ENCODE results near the gene PPP2R2C.
A peak's percentile ranks its signal among the peaks of the same experiment; 100 is the strongest.

Gene PPP2R2C

DNA sequence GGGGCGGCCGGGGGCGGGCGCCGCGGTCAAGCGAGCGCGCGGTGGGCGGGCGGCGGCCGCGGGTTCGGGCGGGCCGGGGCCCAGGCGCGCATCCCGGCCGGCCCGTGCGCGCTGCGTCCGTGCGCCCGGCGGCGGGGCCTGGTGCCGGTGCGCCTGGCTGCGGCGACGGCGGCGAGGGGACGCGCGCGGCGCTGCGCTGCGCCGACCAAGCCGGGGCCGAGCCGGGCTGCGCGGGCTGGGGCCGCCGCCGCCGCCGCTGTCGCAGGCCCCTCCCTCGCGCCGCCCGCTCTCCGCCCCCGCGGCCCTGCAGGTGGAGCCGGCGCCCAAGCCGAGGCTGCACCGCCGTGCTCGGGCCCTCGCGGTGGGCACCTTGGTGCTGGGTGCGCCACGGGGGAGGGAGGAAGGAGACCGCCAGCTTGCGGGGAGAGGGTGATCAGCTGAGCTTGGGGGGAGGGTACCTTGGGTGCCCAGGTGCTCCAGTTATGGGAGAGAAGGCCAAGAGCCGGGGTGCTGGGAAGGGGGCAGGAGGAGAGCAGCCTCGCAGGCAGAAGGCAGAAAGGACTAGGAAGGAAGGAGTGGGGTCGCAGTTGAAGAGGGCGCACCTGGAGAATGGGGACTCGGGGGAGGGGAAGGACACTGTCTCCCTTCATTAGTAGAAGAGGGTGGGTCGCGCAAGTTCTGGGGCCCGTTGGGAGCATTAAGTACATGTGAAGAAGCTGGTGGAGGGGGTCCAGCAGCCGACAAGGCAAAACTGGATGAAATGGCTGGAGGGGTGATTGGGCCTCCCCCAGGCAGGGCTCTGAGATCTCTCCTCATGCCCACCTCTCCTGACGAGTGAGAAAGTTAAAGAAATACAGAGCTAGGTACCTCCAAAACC lies at the start of gene PPP2R2C:
PPP2R2C (minus strand) TSS at position 228 of the 877 bp plus-strand sequence. CDS start 385 bp downstream, outside the sequence.
- DNase-seq: peak; percentile 57

DNA sequence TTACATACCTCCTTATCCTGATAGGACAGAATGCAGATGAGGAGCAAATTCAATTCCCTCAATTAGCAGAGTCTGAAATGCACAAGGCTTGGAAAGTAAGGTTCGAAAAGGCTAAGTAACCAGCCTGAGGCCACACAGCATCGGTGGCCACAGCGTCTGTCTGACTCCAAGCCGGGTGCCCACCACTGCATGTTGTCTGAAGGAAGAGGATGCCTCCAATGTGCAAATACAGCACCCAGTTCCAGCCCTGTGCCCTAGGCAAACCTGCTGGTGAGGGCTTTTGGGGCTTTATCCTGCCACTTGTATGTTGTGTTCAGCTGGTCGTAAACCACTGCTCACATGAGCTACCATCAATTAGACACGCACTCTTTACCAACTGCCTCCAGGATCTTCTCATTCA lies 48.6 kb upstream of the PPP2R2C start:
- DNase-seq: no peak

DNA sequence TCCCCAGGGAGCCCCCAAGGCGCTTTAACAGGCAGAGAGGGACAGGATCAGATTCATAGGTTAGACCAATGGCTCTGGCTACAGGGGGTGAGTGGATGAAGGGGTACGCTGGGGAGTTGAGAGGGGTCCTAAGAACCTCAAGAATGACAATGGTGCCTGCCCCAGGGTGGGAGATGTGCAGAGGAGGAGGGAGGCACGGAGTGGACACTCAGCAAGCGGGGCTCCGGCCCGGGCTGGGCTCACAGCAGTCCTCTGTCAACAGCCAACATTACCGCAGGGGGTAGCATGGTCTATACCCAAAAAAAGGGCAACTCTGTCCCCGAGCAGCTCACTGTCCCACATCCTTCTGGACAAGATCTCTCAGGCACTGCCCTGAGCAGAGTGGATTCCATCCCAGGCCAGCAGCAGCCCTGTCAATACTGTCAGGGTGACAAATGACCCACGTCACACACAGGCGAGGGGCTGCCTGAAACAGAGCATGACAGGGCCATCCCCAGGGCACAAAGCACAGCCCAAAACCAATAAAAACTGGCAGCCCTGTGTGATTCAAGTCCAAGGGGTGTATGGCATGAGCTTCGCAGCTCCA lies 47.7 kb upstream of the PPP2R2C start:
- no peak for DNase-seq

DNA sequence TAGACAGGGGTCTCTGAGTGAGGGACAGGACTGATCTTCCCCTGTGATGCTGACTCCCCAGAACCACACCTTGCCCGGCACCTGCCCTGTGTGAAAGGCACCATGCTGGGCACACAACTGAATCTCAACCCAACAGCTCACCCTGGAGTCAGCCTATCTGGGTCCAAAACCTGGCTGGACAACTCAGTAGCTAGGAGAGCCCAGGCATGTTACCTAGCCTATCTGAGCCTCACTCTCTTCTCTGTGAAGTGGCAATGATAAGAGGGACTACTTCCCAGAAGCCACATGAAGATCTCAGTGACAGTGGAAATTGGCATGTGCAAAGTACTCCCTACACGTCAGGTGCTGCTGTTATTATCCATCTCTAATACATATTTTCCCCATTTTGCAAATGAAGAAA lies 44.8 kb upstream of the PPP2R2C start:
- no peak for DNase-seq

DNA sequence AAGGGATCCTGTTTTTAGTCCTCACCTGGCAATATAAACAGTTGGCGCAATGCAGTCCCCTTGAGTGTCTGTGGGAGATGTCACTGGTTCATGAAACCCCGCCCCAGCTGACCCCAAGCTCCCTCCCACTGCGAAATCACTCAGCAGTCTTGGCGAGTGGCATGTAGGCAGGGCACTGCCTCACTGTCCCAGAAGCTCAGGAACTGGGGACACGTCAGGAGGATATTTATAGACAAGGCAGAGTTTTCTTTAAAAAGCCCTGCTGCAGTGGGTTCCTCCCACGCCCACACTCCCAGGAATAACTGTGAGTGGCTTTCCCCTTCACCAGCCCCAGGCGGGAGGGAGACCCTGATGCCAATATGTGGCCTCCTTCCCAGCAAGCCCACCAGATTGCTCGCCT lies 44.3 kb upstream of the PPP2R2C start:
- DNase-seq: no peak

DNA sequence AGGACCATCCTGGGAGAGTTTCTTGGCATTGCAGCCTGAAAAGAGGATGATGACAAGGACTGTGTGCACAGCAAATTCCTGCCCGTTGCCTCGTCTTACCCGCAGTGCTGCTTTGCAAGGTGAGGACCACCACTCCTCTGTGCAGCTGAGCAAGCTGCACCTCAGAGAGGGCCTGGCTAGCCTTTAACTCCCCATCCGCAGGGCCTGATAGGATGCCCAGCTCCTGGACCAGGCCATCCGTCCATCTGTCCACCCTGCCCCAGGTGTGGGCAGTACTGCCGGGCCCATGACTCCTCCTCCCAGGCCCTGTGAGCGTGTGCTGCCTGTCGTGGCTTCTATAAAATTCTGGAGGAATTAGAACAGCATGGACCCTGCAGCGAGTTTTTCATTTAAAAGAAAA lies 43.9 kb upstream of the PPP2R2C start:
- DNase-seq: no peak

DNA sequence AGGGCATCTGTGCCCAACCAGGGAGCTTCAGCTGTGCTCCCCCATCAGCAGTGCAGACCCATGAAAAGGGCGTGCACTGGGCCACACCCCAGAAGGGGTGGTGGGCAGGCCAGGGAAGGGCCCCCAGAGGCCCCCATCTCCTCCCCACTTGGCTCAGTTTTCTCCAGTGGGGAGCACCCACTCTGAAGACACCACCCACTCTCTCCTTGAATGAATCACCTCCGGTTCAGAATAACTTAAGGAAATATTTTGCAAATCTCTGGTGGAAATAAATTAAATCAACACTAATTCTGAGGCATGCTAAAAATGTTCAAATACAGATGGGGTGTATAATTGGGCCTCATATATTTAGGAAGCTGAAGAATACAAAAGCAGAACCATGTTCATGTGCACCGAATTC lies 41.3 kb upstream of the PPP2R2C start:
- DNase-seq: no peak

DNA sequence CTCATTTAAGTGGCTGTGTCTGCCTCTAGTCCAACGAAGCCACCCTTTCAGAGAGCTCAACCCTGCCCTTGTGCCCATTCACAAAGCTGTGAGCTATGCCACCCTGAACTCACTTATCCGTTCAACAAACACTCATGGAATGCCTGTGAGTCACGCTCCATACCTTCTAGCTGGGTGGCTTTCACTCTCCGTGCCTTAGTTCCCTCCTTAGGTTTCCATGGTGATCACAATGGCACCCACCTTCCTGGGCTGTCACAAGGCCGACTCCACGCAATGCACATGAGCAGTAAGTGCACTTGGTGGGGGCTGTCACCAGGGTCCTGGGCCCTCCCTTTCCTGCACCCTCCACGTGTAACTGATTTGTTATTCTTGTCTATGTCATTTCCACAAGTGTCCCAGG lies 37.2 kb upstream of the PPP2R2C start:
- peak; percentile 40 for DNase-seq

DNA sequence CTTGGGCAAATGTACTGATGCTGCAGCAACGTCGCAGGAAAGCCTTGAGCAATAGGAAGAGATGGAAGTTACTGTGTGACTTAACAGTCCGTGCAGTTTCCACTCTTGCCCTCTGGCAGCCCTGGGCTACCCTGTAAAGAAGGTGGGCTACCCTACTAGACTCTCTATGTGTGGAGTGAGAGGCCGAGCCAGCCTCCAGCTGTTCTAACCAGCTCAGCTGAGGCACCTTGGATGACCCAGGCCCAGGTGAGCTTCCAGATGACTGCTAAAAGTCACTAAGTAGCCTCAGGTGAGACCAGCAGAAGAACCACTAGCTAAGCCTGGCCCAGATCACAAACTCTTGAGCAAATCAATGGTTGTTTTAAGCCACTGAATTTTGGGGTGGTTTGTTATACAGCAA lies 34.9 kb upstream of the PPP2R2C start:
- no peak for DNase-seq

DNA sequence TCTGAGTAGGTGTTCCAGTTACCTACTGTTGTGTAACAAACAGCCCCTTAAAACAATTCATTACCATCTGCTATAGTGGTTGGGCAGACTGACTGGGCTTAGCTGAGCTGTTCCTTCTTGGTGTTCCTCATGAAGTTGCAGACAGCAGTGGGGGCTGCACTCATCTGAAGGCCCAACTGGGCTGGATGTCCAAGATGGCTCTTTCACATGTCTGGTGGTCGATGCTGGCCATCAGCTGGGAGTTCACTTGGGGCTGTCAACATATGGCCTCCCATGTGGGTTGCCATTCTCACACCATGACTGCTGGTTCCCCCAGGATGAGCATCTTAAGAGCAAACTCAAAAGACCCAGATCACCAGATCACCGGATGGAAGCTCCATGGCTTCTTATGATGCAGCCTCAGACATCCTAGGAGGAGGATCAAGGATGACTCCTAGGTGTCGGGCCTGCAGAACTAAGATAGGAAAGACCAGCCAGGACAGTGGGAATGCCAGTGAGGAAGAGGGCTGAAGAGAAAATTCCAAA lies 34.3 kb upstream of the PPP2R2C start:
- no peak for DNase-seq

DNA sequence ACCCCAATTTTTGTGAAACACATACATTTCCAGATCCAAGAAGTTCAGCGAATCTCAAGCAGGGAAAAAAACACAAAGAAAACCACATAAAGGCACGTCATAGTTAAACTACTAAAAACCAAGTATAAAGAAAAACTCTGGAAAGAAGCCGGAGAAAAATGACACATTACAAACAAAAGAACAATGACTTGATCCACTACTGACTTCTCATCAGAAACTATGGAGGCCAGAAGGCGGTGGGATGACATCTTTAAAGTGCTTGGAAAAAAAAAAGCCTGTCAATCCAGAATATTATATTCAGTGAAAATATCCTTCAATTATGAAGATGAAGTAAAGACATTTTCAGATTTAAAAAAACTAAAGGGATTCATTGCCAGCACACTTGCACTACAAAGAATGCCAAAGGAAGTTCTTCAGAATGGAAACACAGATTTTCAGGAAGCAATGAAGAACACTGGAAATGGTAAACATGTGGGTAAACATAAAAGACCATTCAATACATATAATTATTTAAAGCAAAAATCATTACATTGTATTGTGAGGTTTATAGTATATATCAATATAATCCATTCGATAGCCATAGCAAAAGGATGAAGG lies 32.6 kb upstream of the PPP2R2C start:
- DNase-seq: no peak

DNA sequence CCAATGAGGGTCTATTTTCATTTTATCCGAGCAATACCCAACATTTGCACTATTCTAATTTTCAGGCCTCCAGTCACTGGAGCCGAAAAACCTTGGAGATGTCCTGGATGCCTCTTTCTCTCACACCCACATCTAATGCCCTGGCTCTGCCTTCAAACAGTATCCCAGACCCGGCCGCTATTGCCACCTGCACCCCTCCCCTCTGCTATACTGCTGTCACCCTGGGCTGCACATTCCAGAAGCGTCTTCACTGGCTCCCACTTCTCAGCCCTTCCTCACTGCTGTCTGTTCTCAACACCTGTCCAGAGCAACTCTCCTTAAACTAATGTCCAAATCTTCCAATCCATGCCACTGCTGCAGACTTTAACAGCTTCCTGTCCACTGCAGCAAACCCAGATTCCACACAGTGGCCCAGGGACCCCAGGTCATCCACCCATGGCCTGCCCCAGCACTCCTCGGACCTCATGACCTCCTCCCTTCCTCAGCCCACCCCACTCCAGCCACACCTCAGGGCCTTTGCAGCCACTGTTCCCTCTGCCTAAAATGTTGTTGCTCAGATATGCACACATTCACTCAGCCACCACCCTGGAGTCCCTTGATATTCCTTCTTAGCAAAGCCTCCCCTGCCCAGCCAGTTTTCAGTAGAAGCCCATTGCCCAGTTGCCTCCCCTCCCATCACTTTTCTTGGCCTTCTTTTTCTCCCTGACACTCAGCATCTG lies 30.5 kb upstream of the PPP2R2C start:
- no peak for DNase-seq

DNA sequence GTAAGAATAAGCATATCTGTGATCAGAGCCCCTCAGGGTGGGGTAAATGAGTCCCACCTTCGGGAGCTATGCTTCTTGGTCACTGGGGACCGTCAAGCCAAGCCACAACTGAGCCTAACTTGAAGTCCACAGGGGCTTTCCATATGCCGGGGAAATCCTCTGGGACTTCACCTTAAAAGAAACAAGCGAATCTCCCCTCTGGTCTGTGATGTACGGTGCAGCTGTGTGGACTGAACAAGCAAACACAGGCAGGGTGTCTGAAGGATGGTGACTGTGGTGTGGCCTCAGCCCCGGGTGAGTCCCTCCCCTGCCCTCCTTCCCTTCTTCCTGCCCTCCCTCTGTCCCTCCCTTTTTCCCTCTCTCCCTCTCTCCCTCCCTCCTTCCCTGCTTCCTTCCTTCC lies 29.7 kb upstream of the PPP2R2C start:
- no peak for DNase-seq

DNA sequence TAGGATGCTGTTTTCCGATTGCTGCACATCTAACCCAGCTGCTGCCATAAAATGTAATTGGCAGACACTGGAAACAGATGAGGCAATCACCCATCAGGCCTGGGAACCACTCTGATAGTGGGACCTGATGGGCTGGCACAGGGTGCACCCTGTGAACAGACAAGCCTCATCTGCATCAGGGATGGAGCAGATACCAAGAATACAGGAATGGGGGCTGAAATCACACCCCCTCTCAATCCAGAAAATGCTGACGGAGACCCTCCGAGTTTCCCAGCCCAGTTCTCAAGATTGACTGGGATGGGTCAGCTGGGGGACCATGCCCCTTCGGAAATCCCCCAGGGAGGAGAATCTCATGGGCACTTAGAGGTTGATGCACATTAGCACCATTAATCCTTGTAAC lies 28.8 kb upstream of the PPP2R2C start:
- DNase-seq: no peak

DNA sequence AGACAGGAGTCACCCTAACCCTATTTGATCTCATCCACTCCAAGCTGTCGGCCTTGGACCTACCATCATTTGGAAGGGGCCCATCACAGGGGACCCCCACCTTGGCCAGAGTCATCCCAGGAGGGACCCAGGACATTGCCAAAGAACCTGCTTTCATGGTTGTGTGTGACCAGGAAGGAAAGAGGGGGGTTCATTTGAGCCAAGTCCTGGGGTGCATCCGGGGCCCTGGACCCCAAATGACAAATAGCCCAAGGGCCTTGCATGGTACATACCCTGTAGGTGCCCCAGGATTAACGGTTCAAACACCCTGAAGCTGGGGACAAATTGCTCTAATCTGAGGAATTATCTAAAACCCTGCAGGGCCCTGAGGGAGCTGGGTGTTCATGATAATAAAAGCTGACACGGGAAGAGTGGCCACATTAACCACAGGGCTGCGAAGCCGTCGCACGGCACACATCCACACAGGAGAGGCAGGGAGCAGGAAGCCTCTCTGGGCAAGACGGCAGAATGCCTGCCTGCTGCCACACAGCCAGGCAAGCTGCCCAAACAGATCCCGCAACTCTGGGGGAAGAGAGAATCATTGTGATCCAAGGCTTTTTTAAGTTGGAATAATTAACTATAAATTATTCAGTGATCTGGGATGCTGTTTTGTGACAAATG lies 28.2 kb upstream of the PPP2R2C start:
- no peak for DNase-seq

DNA sequence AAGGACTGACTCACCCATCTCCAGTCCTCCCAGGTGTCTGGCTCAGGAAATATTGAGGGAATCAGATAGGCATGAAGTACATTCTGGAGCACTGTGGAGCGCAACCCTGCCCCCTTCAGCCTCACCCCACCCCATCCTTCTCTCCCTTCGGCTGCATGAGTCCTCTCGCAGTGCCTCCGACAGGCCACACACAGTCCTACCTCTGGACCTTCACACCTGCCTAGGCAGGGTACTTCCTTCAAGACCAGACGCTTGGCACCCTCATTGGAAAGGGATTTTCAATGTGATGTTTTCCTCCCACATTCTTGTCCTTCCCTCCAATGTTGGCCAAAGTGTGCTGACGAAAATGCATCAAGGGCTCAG lies 26.8 kb upstream of the PPP2R2C start:
- peak; percentile 47 for DNase-seq

DNA sequence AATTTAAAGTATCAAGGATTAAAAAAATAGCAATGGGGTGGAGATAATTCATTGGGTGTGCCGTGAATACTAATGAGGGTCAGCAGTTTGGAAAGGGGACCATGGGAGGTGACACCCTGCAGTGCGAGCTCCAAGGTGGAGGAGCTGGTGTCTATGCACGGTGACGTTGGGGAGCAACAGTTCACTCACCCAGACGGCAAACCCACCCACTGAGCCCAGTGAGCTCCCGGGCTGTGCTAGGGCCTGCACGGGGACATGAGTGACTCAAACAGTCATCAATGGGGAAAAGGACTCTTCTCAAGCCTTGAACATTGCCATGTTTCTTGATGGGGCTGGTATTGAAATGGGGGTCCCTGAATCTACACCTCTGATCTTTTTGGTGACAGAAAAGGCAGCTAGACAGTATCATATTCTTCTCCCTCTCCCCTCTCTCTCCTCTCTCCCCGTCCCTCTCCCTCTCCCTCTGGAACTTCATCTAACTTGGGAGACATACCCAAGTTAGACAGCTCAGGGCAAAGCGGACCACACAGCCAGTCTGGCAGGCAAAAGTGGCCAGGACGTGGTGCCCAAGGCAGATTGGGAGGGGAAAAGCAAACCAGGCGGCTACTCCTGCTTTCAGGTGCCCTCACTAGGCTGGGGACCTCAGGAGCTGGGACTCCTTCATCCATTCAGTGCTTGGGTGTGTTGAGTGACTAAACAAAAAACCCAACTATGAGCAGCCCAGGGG lies 26.3 kb upstream of the PPP2R2C start:
- DNase-seq: no peak

DNA sequence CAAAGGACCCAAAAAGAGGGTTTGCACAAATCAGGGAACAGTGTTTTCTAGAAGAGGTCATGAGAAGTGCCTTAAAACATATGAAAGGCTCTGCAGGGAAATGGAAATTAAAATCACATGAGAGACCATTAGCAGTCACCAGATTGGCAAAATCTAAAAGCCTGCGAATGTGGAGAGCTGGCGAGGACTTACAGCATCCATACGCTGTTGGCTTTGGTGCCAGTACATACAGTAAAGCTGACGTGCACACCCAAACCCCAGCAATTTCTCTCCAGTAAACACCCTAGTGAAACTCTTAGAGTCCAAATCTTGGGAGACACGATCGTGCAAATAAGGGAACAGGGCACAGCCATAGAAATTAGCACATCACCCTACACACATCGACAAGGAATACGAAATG lies 25.4 kb upstream of the PPP2R2C start:
- no peak for DNase-seq

DNA sequence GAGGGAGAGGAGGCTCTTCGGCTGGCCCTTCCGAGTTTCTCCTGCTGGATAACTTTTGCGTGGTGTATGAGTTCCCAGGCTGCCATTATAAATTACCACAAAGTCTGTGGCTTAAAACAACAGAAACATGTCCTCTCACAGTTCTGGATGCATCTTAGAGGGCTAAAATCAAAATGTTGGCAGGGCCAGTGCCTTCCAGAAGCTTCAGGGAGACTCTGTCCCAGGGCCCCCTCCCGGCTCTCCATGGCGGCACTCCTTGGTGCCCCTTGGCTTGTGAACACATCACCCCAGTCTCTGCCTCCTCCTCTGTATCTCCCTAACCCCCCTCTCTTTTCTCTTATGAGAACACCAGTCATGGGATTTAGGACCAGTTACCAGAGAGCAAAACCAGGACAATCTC lies 23.3 kb upstream of the PPP2R2C start:
- DNase-seq: no peak

DNA sequence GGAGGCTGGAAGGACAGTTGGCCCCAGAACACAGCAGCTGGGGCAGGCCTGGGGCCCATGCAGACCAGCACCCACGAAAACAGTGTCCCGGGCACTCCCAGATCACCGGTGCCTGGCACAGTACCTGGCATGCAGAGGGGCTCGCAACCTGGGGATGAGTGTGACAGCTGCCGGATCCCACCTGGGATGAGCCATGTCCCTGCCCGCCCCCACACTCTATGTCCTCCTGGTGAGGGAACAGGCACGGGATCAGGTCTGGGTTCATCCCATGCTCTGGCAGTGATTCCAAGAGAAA lies 22.8 kb upstream of the PPP2R2C start:
- DNase-seq: no peak

DNA sequence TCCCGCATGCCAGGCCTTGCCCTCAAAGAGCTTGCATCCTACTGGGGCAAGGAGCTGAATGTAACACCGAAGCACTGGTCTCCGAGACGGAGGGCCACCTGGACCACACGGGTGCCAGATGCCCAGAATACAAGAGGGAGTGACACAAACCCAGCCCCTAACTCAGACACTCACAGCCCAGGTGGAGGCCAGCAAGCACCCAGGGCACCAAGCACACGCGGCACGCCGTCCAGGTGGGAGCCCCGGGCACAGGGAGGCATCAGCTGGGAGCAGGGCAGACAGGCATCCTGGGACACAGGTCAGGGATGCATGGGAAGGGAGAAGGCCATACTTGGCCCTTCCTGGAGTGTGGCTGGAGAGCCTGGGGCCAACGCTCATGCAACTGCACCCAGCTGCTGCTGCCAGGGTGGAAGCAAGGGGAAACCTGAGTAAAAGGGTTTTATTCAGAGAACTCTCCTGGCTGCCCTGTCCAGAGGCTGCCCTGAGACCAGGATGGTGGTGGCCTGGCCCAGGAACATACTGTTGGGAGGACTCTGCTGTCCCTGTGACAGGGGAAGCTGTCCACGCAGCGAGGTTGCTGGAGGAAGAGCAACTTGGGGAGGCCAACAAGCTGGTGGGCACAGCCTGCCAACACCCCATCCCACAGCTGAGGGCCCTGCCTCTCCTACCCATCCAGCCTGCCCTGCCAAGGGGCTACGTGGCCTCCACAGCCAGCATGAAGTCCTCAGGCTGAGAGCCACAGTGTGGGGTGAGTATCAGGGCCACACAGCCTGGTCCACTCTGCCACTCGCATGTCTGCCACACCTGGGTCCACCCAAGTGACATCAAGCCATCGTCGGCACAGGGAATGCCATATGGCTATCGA lies 22.2 kb upstream of the PPP2R2C start:
- peak; percentile 38 for DNase-seq
